SIG-M5 (cell line): ENCODE measurements around the gene SH3TC1.

ENCODE experiments used
- DNase-seq: peaks from one replicate; lab custom pipeline; 2025; lab: John Stamatoyannopoulos, UW

The SH3TC1 gene

DNA sequence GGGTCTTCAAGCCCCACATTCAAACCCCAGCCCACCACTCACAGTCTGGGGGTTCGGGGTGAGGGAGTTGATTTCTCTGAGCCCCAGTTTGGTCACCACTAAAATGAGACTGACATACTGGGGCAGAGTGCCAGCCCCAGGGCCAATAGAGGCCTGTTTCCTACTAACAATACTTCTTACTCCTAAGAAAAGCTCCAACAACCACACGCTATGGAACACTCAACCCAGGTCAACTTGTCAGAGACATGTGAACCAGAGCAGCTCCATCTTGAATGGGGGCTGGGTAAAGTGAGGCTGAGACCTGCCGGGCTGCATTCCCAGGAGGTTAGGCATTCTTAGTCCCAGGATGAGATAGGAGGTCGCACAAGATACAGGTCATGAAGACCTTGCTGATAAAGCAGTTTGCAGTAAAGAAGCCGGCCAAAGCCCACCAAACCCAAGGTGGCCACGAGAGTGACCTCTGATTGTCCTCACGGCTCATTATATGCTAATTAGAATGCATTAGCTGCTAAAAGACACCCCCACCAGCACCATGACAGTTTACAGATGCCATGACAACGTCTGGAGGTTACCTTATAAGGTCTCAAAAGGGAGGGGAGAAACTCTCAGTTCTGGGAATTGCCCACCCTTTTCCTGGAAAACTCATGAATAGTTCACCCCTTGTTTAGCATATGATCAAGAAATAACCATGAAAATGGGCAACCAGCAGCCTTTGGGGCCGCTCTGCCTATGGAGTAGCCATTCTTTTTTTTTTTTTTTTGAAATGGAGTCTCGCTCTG is 43.9 kb downstream of the SH3TC1 start:
- no peak for DNase-seq

DNA sequence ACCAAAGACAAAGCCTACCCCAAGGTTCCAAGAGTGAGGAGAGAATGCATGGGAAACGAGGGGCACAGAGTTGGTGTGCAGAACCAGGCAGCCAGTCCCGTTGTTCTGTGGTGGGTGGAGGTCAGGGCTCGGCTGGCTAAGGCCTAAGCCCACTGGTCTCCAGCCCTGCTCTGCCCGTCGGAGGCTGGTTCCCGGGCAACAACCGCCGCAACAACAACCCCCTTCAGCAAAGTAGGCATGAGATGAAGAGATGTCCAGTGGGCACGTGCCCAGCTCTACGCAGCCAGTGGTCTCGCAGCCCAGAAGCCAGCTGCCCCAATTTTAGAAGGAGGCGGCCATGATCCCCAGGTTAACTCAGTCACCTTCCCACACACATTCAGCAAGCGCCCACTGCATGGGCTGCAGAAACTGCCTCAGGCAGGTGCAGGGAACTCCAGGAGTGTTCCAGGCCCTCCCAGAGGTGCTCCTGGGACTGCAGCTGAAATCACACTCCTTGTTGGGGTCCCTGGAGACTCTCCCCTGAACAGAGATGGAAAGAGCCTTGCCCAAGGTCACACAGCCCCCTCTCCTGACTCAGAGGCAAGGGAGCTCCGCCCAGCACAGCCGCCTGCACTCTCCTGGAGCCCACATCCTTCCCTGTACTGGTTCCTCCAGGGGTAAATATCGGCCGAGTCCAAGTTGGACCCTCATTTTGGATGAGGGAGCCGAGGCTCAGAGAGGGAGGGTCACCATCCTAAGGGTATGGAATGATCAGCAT is 45.1 kb downstream of the SH3TC1 start:
- DNase-seq: no peak

DNA sequence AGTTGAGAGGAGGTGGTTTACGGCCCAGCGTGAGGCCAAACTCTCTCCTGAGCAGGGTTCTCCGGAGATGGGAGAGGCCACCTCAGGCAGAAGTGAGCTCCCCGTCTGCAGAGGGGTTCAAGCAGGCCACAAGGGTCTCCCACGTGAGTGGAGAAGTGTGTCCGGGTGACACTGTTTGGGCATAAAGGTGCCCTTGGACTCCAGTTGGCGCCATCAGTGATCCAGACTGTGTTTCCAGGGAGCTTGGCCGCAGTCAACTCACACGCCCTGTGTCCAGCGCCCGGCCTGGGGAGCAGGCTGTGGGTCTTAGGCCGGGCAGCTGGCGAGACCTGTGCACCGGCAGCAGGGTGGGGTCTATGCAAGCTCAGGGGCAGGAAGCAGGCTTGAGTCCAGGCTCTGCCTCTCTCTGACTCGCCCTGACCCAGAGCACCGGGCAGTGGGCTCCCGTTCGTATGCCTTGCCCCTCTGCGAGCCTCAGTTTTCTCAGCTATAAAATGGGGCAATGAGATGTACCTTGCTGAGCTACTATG is 45.9 kb downstream of the SH3TC1 start:
- DNase-seq: no peak

DNA sequence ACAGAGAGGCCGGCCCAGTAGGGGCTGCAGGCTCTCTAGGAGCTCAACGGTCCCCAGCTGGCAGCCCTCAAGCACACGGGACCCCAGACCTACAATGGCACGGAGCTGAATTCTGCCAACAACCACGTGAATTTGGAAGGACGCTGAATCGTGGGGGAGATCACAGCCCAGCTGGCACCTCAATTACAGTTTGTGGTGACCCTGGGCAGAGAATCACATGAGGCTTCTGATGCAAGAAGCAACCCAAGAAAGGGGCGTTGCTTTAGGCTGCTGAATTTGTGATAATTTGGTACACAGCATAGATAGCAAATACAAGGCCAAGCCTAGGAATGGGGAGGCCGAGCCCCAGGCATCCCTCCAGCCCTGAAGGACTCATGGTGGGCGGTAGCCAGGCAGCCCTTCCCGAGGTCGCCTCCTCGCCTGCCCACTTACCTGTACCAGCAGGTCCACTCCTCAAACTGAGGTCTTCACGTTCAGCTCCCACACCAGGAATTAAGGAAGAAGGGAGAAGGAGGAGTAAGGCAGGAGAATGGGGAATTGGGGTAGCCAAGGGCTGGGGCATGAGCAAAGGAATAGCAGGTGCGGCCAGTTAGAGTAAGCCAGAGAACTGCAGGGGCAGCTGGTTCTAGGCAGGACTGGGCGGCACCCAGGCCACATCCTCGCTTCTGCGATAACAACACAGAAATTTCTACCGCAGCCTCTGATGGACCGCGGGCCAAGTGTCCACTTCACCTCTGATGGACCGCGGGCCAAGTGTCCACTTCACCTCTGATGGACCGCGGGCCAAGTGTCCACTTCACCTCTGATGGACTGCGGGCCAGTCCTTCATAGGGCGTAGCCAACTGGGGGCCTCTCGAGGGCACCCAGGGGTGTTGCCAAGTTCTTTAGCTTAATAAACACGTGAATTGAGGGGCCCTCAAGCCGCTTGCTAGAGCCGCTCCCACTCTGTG is 47.1 kb downstream of the SH3TC1 start:
- no peak for DNase-seq

DNA sequence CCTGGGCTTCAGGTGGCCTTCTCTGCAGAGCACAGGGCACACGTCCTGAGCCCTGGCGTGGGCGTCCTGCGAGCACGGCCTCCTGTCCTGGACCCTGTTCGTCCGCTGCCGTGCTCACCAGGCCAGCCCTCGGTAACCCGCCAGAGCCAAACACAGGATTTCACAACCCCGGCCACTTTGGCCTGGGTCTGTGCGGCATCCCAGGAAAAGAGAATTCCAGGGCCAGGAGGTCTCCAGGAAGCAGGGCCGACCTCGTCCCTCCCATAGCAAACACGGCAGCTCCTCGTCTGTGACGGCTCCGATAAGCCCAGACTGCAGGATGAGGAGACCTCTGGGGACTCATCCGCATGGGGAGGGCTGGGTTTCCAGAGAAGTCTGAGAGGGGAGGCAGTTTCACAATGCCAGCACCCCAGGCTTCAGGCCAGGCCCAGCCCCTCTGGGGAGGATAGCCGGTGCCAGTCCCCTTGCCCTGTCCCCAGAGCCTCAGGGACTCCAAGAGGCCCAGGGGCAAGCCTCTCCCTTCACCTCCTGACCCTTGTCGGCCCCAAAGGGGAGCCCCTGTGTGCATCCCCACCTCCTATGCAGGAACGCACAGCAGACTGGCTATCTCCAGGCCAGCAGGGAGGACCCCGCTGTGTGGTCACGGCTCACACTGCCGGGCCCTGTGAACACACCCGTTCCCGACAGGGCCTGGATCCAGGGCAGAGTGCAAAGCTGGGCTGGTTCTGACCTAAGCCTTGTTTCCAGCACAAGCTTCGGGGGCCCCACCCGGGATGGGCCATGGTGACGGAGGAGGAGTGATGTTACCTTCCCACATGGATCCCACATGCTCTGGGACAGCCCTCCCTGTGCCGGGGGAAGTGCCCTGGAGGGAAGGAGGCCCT is 48.2 kb downstream of the SH3TC1 start:
- DNase-seq: no peak

DNA sequence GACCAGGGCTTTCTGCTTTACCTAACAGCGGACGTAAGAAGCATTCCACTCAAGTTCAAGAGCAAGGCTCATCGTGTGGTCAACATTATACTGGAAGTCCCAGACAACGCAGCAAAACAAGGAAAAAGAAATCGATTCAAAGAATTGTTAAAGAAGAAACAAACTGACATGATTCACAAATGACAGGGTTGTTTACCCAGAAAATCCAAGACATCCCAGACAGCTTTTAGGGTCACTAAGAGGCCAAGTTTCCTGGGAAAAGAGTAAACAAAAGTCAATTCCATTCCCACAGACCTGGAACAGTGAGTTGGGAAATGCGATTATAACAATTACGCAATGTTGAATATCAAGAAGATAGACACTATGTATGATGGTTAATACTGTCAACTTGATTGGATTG is 49.0 kb downstream of the SH3TC1 start:
- no peak for DNase-seq

DNA sequence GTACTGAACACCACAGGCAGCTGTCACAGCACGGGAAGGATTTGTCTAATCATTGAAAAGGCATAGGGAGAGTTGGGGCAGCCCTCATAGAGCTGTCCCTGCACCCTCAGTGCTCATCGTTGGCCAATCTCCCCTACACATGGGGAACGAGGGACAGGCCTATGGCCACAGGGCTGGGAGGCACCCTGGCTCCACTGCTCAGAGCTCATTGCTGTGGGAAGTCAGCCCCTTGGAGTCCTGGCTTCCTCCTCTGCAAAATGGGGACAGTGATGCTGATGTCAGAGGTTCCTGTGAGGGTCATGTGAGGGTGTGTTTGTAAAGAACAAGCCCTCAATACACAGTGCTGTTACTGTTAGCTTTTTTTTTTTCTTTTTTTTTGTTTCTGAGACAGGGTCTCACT is 51.1 kb downstream of the SH3TC1 start:
- no peak for DNase-seq

DNA sequence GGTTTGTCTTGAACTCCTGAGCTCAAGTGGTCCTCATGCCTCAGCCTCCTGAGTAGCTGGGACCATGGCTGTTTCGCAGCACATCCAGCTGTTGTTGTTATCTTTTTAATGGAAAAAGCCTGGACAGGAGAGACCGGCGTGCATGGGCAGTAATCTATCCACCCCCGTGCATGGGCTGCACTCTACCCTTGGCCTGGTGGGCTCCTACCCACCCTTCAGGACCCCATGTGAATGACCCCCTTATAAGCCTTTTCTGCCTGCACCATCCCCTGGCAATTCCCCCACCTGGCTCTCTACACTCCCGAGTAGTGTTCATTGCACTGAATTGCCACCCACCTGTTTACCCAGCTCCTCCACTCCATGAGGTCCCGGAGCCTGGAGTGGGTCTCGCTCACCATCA is 51.5 kb downstream of the SH3TC1 start:
- no peak for DNase-seq

DNA sequence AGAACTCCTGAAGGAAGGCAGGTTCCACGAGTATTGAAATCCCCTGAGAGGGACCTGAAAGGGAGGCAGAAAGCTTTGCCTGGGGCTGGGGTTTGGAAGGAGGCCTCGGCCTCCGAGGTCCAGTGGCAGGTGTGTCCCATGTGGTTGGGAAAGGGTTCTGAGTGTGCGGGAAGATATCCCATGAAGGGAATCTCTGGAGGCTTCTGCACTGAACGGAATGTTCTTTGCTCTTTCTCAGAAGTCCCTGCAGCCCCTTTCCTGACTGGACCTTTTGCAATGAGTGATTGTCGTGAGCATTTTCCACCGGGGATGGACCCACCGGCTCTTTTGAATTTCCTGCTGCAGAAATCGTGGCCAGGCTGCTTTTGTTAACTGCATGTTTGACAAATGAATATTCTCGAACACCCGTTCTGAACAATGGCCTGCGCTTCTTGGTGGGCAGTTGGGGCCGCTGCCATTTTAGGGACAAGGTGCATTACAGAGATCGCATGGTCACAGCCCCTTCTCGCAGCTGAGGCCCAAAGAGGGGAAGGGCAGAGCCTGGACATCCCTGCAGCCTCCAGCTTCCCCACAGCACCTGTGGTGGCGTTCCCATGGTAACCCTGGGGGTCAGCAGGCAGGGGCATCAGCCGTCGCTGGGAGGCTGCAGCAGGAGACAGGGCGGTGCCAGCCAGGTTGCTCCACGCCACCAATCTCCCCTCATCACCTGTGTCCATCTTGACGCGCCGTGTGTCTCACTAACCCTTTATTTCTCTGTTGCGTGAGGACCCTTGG is 52.2 kb downstream of the SH3TC1 start:
- no peak for DNase-seq

DNA sequence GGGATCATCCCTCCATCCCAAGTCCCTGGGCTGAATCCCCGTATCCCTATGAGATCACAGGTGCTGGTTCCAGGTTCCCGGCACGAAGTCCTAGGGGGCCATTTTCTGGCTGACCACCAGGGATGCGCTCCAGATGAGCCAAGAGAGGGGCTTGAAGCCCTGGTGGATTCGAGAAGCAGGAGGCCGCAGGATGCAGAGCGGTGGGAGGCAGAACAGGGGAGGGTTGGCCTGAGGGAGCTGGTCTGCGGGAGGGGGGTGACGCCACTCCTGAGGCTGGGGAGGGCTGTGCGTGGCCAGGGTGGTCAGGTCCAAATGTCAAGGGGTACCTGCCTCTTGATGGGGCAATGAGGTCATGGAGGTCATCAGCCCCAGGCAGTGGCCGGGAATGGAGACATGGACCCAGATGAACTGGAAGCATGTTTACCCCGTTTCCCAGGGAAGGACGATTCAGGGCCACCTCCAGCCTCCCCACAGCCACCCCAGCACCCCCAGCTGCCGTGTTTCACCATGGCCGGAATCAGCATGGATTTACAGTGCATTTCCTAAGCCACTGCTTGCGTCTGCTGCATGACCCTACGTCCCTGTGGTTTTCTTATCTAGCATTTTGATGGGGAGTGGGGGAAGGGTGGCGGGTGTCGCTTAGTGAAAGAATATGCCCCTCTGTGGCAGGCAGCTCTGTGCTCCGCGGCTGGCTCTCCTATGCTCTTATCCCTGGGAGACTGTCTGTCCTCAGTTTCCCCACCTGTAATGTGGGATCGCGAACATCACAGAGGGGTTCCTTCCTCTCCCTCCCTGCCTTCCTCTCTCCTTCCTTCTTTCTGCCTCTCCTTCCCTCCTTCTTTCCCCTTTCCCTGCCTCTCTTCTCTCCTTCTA is 53.4 kb downstream of the SH3TC1 start:
- DNase-seq: no peak

DNA sequence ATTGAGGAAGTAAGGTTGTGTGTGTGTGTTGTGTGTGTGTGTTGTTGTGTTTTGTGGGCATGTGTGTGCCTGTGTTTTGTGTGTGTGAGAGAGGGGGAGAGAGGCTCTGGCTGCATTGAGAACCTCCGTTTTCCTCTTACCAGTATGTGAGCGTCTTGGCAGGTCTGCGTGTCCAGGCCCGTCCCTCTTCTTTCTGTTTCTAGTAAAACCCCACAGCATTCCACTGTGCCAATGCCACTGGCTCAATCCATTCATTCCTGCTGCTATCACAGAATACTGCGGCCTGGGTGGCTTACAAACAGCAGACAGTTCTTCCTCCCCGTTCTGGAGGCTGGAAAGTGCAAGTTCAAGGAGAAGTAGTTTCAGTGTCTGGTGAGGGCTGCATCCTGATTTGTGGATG is 55.0 kb downstream of the SH3TC1 start:
- DNase-seq: no peak

DNA sequence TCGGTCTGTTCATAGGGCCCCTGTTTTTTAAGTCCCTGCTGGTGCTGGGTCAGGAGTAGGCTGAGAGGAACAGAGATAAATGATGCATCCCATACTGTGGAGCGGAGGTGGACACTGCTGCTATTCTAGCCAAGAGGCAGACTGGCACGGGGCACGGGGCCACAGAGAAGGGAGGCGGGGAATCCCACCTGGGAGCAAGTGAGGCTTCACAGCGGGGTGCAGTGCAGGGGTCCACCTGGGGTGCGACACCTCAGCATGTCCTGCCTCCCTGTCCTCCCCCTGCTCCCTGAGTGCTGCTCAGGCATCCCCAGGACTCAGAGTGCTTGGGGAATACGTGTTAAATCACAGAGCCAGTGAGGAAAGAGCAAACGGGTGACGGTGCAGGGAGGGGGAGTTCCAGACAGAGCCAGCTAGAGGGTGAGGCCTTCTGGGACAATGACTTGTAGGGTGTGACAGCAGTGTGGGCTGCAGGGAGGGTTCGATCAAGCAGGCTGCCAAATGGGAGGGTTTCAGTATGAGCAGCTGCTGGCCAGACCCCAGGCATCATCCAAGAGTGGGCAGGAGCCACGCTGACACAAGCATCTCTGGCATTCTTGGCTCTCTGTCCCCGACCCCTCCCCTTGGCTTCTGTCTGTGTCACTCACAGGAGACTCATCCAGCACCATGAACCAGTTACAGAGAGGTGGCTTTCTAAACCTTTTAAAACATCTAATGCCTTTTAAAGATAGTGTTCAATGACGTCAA is 56.8 kb downstream of the SH3TC1 start:
- no peak for DNase-seq

DNA sequence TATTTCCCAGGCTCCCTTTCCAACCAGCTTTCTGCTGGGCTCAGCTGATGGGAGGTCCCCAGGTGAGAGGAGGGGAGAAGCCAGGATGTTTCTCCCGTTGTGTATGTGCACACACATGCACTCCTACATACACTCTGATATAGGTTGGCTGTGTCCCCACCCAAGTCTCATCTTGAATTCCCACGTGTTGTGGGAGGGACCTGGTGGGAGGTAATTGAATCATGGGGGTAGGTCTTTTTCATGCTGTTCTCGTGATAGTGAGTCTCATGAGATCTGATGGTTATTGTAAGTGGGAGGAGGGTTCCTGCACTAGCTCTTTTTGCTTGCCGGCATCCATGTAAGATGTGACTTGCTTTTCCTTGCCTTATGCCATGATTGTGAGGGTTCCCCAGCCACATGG is 58.8 kb downstream of the SH3TC1 start:
- no peak for DNase-seq

DNA sequence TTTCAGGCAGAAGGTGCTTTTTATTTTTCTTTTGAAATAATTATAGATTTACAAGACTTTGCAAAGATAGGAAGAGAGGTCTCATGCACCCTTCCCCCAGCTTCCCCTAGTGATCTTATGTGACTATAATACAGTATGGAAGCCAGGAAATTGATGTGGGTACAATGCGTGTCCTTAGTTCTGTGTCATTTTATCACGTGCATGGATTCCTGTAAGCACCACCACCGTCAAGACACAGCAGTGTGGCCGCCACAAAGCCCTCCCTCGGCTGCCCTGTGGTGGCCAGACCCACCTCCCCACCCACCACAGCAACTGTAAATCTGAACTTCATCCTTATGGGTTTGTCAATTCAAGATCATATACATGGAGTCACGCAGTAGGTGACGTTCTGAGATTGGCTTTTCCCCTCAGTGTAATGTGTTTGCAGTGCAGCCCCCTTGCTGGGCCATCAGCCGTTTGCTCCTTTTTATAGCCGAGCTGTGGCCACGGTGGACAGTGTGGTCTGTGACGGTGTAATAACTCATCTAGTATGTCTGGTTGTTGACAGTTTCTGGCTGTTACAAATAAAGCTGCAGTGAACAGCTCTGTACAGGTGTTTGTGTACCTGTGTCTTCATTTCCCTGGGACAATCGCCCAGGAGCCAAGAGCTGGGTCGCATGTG is 59.6 kb downstream of the SH3TC1 start:
- DNase-seq: no peak

DNA sequence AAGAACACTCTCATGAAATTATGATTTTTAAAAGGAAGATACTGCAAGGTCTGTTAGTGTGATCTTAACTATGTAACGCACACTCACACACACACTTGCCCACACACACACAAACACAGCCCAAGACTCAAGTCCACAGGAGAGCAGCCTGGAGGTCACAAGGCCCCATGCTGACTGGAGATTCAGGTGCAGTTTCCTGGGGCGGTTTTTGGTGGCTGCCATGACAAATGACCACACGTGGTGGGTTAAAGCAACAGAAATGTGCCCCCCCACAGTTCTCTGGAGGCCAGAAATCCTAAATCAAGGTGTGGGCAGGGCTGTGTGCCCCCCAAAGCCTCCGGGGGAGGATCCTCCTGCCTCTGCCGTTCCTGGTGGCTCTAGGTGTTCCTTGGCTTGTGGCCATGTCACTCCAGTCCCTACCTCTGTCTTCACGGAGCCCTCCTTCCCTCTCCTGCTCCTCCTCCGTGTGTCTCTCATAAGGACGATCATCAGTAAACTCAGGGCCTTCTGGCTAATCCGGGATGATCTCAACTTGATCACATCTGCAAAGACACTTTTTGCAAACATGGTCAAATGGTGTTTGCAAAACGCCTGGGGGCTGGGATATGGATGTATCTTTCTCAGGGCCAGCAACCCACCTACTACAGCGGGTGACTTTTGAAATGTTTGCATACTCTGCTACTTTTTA is 60.8 kb downstream of the SH3TC1 start:
- no peak for DNase-seq

DNA sequence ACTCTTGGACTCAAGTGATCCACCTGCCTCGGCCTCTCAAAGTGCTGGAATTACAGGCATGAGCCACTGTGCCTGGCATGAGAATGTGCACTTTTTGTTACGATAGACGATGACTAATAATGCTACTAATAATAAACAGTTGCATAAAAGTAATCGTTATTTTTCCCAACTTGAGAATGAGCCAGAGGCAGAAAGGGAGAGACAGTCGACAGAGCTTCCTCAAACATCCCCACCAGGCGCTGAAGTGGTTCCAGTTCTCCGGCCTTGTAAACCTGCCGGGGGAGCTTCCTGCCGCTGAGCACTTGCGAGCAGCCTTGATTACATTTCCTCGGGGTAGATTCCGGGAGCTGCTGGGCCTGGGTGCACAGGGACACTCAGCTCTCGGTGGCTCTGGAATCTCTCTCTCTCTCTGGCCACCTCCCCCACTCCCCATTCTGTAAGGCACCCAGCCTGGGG is 61.6 kb downstream of the SH3TC1 start:
- DNase-seq: no peak

DNA sequence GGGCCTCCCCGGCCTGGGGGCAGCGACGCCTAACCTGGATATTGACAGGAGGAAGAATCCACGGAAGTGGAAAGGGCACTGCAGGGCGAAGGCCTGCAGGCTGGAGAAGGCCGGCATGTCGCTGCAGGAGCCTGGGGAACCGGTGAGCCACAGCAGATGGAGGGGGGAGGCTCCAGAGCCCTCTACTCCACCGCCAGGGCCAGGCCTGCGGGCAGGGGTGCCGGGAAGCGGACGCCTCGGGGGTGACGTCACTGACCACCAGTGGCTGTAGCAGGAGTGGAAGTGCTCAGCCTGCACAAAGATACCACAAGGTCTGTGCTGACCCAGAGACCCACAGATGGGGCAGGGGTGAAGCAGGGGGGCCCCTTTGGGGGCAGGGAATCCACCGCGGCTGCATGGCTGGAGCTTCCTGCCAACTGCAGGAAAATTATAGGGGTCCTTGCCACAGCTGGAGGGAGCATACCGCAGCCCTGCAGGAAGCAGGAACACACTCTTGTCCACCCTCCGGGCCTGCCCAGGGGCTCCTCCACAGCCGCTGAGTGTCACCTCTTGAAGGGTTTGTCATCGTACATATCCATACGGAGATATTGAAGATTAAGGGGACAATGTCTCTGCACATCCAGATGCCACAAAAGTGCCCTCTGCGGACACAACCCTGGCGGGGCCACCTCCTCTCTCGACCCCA is 62.9 kb downstream of the SH3TC1 start:
- no peak for DNase-seq
